GM21825 (cell line): Measurements from ENCODE around the gene CCL23.
"Not testable (repeated sequence)": the region's sequence is repeated elsewhere in the genome, so short reads cannot be mapped to it uniquely, and the experiment has no call there.

Experiments
- ATAC-seq: cut with Tn5 transposase; IDR thresholded peaks from one replicate; pipeline ENCODE4 v1.9.1; 2021; ENCODE audit warnings: mild to moderate bottlenecking, moderate library complexity; ENCODE audit not compliant: unreplicated experiment

CCL23 gene

GRCh38 chr17:36017799-36018198 is at the start of gene CCL23:
CCL23 (minus strand) TSS chr17:36017972; CDS start chr17:36017897, 75 bp downstream.
- no peak for ATAC-seq

- ATAC-seq: no peak
Observed at GRCh38 chr17:36066365-36066985, 48.7 kb upstream of the CCL23 start.

GRCh38 chr17:36063786-36064541 is 46.2 kb upstream of the CCL23 start, which contains the start of gene CCL18:
CCL18 (plus strand) TSS chr17:36064272; CDS start chr17:36064343, 71 bp downstream.
- no peak for ATAC-seq

- ATAC-seq: no peak
Observed at GRCh38 chr17:36060816-36061215, 43.0 kb upstream of the CCL23 start.

GRCh38 chr17:36059406-36059805 is 41.6 kb upstream of the CCL23 start:
- no peak for ATAC-seq

- no peak for ATAC-seq
Observed at GRCh38 chr17:36057911-36058310, 40.1 kb upstream of the CCL23 start.

- ATAC-seq: no peak
Observed at GRCh38 chr17:36055921-36056520, 38.2 kb upstream of the CCL23 start.

- no peak for ATAC-seq
Observed at GRCh38 chr17:36055171-36055570, 37.4 kb upstream of the CCL23 start.

GRCh38 chr17:36049643-36050042 is 31.9 kb upstream of the CCL23 start:
- ATAC-seq: no peak

GRCh38 chr17:36048066-36048465 is 30.3 kb upstream of the CCL23 start:
- no peak for ATAC-seq

GRCh38 chr17:36036235-36036634 is 18.5 kb upstream of the CCL23 start:
- ATAC-seq: no peak

- ATAC-seq: no peak
Observed at GRCh38 chr17:36034127-36034526, 16.4 kb upstream of the CCL23 start.

- ATAC-seq: no peak
Observed at GRCh38 chr17:36030956-36031355, 13.2 kb upstream of the CCL23 start.

- no peak for ATAC-seq
Observed at GRCh38 chr17:36027761-36028160, 10.0 kb upstream of the CCL23 start.

GRCh38 chr17:36024106-36024869 is 6.5 kb upstream of the CCL23 start:
- no peak for ATAC-seq

- no peak for ATAC-seq
Observed at GRCh38 chr17:36019423-36019822, 1.7 kb upstream of the CCL23 start.

- no peak for ATAC-seq
Observed at GRCh38 chr17:36016555-36016954, 1.2 kb downstream of the CCL23 start.

GRCh38 chr17:36015895-36016294 is 1.9 kb downstream of the CCL23 start:
- ATAC-seq: not testable (repeated sequence)

GRCh38 chr17:36014946-36015345 is 2.8 kb downstream of the CCL23 start:
- ATAC-seq: no peak

- no peak for ATAC-seq
Observed at GRCh38 chr17:36011201-36011600, 6.6 kb downstream of the CCL23 start.

GRCh38 chr17:36008998-36009665 is 8.6 kb downstream of the CCL23 start:
- no peak for ATAC-seq
